K562 (cell line): ENCODE data around the gene VGLL4. TPM values are rescaled to one million over a fixed set of nuclear protein-coding genes. Genes with fewer than 3 reads are reported as not detected.

Experiments used
- ATAC-seq: fragments of 200-7000 bp; cut with Tn5 transposase; 3 replicates; pipeline ENCODE4 v1.9.1; 2020; ENCODE audit warnings: moderate library complexity
- BruUV-seq: library from RNA; stranded (reverse); fragments of 400-500 nt; replicated peaks from 2 replicates; lab custom pipeline; 2021; lab: Mats Ljungman, UMichigan
- CTCF ChIA-PET: fragments of 300-600 bp; formaldehyde crosslinking; extraction: SDS; loops from one replicate; lab custom pipeline; 2021; ENCODE audit warnings: low intra/inter-chr PET ratio; lab: Yijun Ruan, JAX
- POLR2A ChIA-PET: fragments of 300-600, 350-650 bp; sonication (Branson Sonifier 250); formaldehyde crosslinking; extraction: SDS; loops from one replicate; lab custom pipeline; 2021; ENCODE audit warnings: antibody characterized with exemption, inconsistent platforms; lab: Yijun Ruan, JAX
- DNase-seq, 4 experiments: peaks; one replicate each; pipeline versions ENCODE4 v3.0.0 to v3.0.0-alpha.2; 2011 to 2018; ENCODE audit warnings: low spot score in 3 of 4, mixed read lengths in 3 of 4; ENCODE audit errors: extremely low read depth in 1 of 4
- FAIRE-seq: peaks from 2 replicates; lab custom pipeline; 2011; peaks lifted over from hg19 to GRCh38; lab: Jason Lieb, UNC
- H2AFZ ChIP-seq: 2 replicates; pipeline ENCODE4 v1.6.0; 2011; ENCODE audit warnings: low read depth, low read length, control low read depth, inconsistent platforms
- H3K27ac ChIP-seq: fragments of 200-600 bp; 3 replicates; pipeline ENCODE4 v1.8.0; 2011; ENCODE audit warnings: low read depth, mild to moderate bottlenecking, control low read depth, inconsistent platforms, low read length, moderate library complexity, mixed read lengths; ENCODE audit errors: extremely low read depth
- H3K27me3 ChIP-seq, 2 experiments: fragments of 300-600 bp in 1 of 2; 2 replicates in 1 of 2; 3 replicates in 1 of 2; pipeline versions ENCODE4 v1.6.0 to v1.8.0; 2011; ENCODE audit warnings: inconsistent platforms in 2 of 2, low read length in 2 of 2, mild to moderate bottlenecking in 1 of 2, mixed read lengths in 1 of 2, moderate library complexity in 1 of 2; ENCODE audit not compliant: control insufficient read depth in 2 of 2, insufficient read depth in 2 of 2
- H3K36me3 ChIP-seq: fragments of 300-600 bp; 3 replicates; pipeline ENCODE4 v1.8.0; 2011; ENCODE audit warnings: mild to moderate bottlenecking, low read length, inconsistent platforms; ENCODE audit not compliant: control insufficient read depth, insufficient read depth
- H3K4me1 ChIP-seq, 2 experiments: fragments of 200-600 bp in 1 of 2; replicated peaks in 1 of 2; 2 replicates in 1 of 2; 3 replicates in 1 of 2; pipeline versions ENCODE4 v1.5.1 to v1.8.0; 2011; ENCODE audit warnings: inconsistent platforms in 2 of 2, low read length in 2 of 2, mild to moderate bottlenecking in 1 of 2, mixed read lengths in 1 of 2, moderate library complexity in 1 of 2; ENCODE audit not compliant: control insufficient read depth in 2 of 2, insufficient read depth in 2 of 2
- H3K4me2 ChIP-seq: 2 replicates; pipeline ENCODE4 v1.6.1; 2011; ENCODE audit warnings: low read length, control low read depth, inconsistent platforms, mixed read lengths; ENCODE audit not compliant: insufficient read depth
- H3K4me3 ChIP-seq: fragments of 200-600 bp; sonication (generic), shearing (Covaris generic); 2 replicates; pipeline ENCODE4 v1.5.1; 2016; ENCODE audit warnings: control low read depth, inconsistent platforms
- H3K79me2 ChIP-seq: fragments of 200-600 bp; 3 replicates; pipeline ENCODE4 v1.8.0; 2011; ENCODE audit warnings: low read length, inconsistent platforms; ENCODE audit not compliant: control insufficient read depth, insufficient read depth
- H3K9ac ChIP-seq, 2 experiments: 2 replicates each; pipeline versions ENCODE4 v1.6.0 to v1.6.1; 2011; ENCODE audit warnings: low read depth in 2 of 2, low read length in 2 of 2, control low read depth in 1 of 2, inconsistent platforms in 1 of 2, mild to moderate bottlenecking in 1 of 2, mixed read lengths in 1 of 2; ENCODE audit not compliant: insufficient read depth in 1 of 2
- H3K9me1 ChIP-seq: one replicate; pipeline ENCODE4 v1.6.0; 2011; ENCODE audit warnings: inconsistent platforms, mild to moderate bottlenecking, low read length, moderate library complexity; ENCODE audit not compliant: control insufficient read depth, insufficient read depth
- H3K9me3 ChIP-seq: replicated peaks from 2 replicates; pipeline ENCODE4 v1.5.1; 2011; ENCODE audit warnings: low read depth, low read length, inconsistent platforms; ENCODE audit not compliant: control insufficient read depth, insufficient read depth
- H4K20me1 ChIP-seq: replicated peaks from 2 replicates; pipeline ENCODE4 v1.6.1; 2011; ENCODE audit warnings: low read length, inconsistent platforms, mixed read lengths; ENCODE audit not compliant: control insufficient read depth, insufficient read depth
- ARID2 ChIP-seq: fragments of 450-650 bp; IDR thresholded peaks from 2 replicates; pipeline ENCODE4 v1.6.1; 2017; ENCODE audit warnings: antibody characterized with exemption, mild to moderate bottlenecking
- ELF4 ChIP-seq: fragments of 450-650 bp; formaldehyde crosslinking; IDR thresholded peaks from 2 replicates; pipeline ENCODE4 v1.4.0; 2022; ENCODE audit warnings: missing genetic modification characterization
- EP300 ChIP-seq: IDR thresholded peaks from 2 replicates; pipeline ENCODE4 v1.6.1; 2012; ENCODE audit warnings: low read length, improper control_type of control experiment
- NELFE ChIP-seq: IDR thresholded peaks from 2 replicates; pipeline ENCODE4 v1.6.1; 2011; ENCODE audit warnings: mild to moderate bottlenecking; ENCODE audit not compliant: insufficient read depth, insufficient read length
- POLR2AphosphoS5 ChIP-seq: IDR thresholded peaks from 2 replicates; pipeline ENCODE4 v1.6.1; 2011; ENCODE audit warnings: mild to moderate bottlenecking, low read depth, low read length, moderate library complexity; ENCODE audit not compliant: control insufficient read depth, insufficient read depth
- PRPF4 ChIP-seq: fragments of 200-400 bp; formaldehyde crosslinking; IDR thresholded peaks from one replicate; pipeline ENCODE4 v1.6.1; 2017; ENCODE audit warnings: low read length, low read depth, mild to moderate bottlenecking; ENCODE audit not compliant: insufficient read depth, poor library complexity, severe bottlenecking
- ZBTB8A ChIP-seq: fragments of 450-650 bp; IDR thresholded peaks from 2 replicates; pipeline ENCODE4 v1.6.1; 2018; ENCODE audit warnings: mild to moderate bottlenecking, moderate library complexity; ENCODE audit not compliant: partially characterized antibody
- ZC3H4 ChIP-seq: sonication (generic); formaldehyde crosslinking; IDR thresholded peaks from 2 replicates; pipeline ENCODE4 v1.9.0; 2021; ENCODE audit warnings: missing genetic modification reagents, borderline replicate concordance
- ZNF311 ChIP-seq: fragments of 250-450 bp; sonication (Bioruptor Pico); IDR thresholded peaks from 2 replicates; pipeline ENCODE4 v1.4.0; 2020; ENCODE audit warnings: mild to moderate bottlenecking, moderate library complexity
- ZNF644 ChIP-seq: fragments of 200-800 bp; sonication (Bioruptor generic); IDR thresholded peaks from 2 replicates; pipeline ENCODE4 v1.6.1; 2016; ENCODE audit warnings: low read depth, missing genetic modification characterization, missing compliant biosample characterization
- ZZZ3 ChIP-seq: fragments of 450-650 bp; IDR thresholded peaks from 2 replicates; pipeline ENCODE4 v1.6.1; 2016; ENCODE audit warnings: antibody characterized with exemption, mild to moderate bottlenecking, moderate library complexity
- WGBS: fragments of 100-300 bp; shearing (Covaris generic); methylation state at CpG from one replicate; pipeline ENCODE4 v1.1.6; 2016; ENCODE audit warnings: low coverage, mixed read lengths; ENCODE audit not compliant: insufficient coverage; ENCODE audit errors: missing lambda C conversion rate; 5-methylcytosine and 5-hydroxymethylcytosine counted together
- in situ Hi-C: fragments of 300-500 bp; cut with MboI; formaldehyde crosslinking; loops from 4 replicates; pipeline ENCODE4 v1.15.0; 2018; ENCODE audit warnings: inconsistent platforms, mixed read lengths
- intact Hi-C: fragments of 100-400 bp; cut with micrococcal nuclease; formaldehyde crosslinking; loops from 2 replicates; pipeline ENCODE4 v1.14.2; 2022
- polyA plus RNA-seq, 8 experiments: library from polyadenylated mRNA; depleted of rRNA in 4 of 8; stranded (reverse) in 5 of 8; unstranded in 3 of 8; fragments of >200 nt; fragmentation: Nextera tagmentation in 2 of 8; fragmentation: Illumina TruSeq in 1 of 8; extraction: Ambion mirVana in 2 of 8; extraction: Trizol in 1 of 8; gene quantifications; 2 replicates each; pipeline versions ENCODE4 v1.2.1 to v1.2.3, GENCODE V29; 2011 to 2014; ENCODE audit warnings: inconsistent platforms in 1 of 8, missing spikeins in 1 of 8
- total RNA-seq, 7 experiments: library from RNA; depleted of rRNA in 6 of 7; stranded (reverse); fragments of >200 nt in 6 of 7; fragmentation: Illumina TruSeq in 2 of 7; extraction: Trizol in 2 of 7; gene quantifications; 2 replicates each; pipeline versions ENCODE4 v1.2.1 to v1.2.3, GENCODE V29; 2011 to 2021; ENCODE audit warnings: low replicate concordance in 1 of 7
- TF ChIP-seq, protein P1 (sequence below): fragments of 250-450 bp; sonication (Bioruptor Pico); IDR thresholded peaks from 2 replicates; pipeline ENCODE4 v1.4.0; 2020; ENCODE audit warnings: mild to moderate bottlenecking, moderate library complexity

The VGLL4 gene
- total and polyA plus RNA-seq, 9 of the 15 experiments (the other 6 are each of a cell fraction or from before 2014, with no cell fraction given): 0.27 to 10.9 (median 8.6) TPM

DNA sequence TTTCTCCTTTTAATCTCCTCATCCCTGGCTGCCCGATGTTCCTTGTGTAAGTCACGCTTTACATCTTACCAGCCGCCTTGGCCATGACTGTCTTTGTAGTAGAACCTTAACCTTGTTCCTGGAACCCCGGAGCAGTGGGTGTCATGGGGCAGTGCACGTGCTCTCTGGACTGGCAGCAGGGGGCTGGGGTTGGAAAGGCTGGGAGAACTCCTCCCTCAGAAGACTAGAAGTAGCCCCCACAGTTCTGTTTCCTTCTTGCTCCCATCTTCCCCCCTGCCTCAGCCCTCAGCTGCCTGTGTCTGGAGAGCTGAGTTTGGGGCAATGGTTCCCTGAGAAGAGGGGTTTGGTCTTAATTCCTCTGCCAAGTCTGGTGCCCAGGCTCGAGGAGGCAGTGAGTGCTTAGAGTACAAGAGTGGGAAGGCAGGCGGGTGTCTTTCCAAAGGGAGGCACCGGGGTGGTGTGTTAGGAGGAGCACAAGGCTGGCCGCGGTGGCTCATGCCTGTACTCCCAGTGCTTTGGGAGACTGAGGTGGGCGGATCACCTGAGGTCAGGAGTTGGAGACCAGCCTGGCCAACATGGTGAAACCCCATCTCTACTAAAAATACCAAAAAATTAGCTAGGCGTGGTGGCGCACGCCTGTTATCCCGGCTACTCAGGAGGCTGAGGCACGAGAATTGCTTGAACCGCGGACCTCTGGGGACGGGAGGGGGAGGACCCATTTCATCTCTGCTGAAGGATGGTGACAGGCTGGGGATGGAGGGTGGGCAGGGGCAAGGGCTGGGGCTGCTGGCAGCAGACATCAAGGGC, 100.4 kb downstream of the VGLL4 start:
- Histone ChIP-seq H3K9me3 (no peaks in the 10 kb centered on the region), H3K9ac (no peak overlapping the region), H4K20me1 (no peaks in the 10 kb centered on the region), H3K4me3 (no peak overlapping the region), H3K9me1 (no peaks in the 10 kb centered on the region), H3K36me3 (no peaks in the 10 kb centered on the region), H2AFZ (no peak overlapping the region), H3K4me2 (no peak overlapping the region), H3K4me1 (peaks cover 0 to 11% of the 10 kb centered on the region in 2 experiments; a peak in 2 of 5 replicates), H3K27ac (no peak overlapping the region), H3K27me3 (no peaks in the 10 kb centered on the region), H3K79me2 (no peaks in the 10 kb centered on the region)
- ATAC-seq (no peak), FAIRE-seq (no peak), DNase-seq (no peak)
- WGBS: 79% methylated on average over 16 of the region's 19 CpGs
- in situ Hi-C loops (no loop called here), intact Hi-C loops (loop anchor here (10.0 kb wide), 1 partner anchor 159 kb away; no protein-coding TSS in a partner anchor)
- no peak for TF ChIP-seq ZBTB8A
- TF ChIP-seq ELF4 (CRISPR knock-in tag): no peak
- TF ChIP-seq EP300: no peak
- no peak for TF ChIP-seq NELFE
- no peak for TF ChIP-seq ZNF311
- TF ChIP-seq ZZZ3: no peak
- TF ChIP-seq POLR2AphosphoS5: no peak
- TF ChIP-seq ZC3H4: no peak
- no peak for TF ChIP-seq ARID2
- TF ChIP-seq ZNF644 (tag): no peak
- TF ChIP-seq PRPF4: no peak
- TF ChIP-seq, protein P1, sequence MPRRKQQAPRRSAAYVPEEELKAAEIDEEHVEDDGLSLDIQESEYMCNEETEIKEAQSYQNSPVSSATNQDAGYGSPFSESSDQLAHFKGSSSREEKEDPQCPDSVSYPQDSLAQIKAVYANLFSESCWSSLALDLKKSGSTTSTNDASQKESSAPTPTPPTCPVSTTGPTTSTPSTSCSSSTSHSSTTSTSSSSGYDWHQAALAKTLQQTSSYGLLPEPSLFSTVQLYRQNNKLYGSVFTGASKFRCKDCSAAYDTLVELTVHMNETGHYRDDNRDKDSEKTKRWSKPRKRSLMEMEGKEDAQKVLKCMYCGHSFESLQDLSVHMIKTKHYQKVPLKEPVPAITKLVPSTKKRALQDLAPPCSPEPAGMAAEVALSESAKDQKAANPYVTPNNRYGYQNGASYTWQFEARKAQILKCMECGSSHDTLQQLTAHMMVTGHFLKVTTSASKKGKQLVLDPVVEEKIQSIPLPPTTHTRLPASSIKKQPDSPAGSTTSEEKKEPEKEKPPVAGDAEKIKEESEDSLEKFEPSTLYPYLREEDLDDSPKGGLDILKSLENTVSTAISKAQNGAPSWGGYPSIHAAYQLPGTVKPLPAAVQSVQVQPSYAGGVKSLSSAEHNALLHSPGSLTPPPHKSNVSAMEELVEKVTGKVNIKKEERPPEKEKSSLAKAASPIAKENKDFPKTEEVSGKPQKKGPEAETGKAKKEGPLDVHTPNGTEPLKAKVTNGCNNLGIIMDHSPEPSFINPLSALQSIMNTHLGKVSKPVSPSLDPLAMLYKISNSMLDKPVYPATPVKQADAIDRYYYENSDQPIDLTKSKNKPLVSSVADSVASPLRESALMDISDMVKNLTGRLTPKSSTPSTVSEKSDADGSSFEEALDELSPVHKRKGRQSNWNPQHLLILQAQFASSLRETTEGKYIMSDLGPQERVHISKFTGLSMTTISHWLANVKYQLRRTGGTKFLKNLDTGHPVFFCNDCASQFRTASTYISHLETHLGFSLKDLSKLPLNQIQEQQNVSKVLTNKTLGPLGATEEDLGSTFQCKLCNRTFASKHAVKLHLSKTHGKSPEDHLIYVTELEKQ (CRISPR knock-in tag): no peak
- ChIA-PET POLR2A (no interaction called here), CTCF (no interaction called here)
- no TSS peak for BruUV-seq
